IPS-20b (cell line): ENCODE measurements around the gene LTC4S.

Source experiments
- H3K27ac ChIP-seq: one replicate; pipeline ENCODE4 v1.5.1; 2013; ENCODE audit warnings: low read length
- H3K27me3 ChIP-seq: 2 replicates; pipeline ENCODE4 v1.6.1; 2013; ENCODE audit warnings: mild to moderate bottlenecking, low read length, inconsistent platforms; ENCODE audit not compliant: insufficient read depth
- H3K36me3 ChIP-seq: 2 replicates; pipeline ENCODE4 v1.6.1; 2013; ENCODE audit warnings: low read depth, mild to moderate bottlenecking, inconsistent platforms, low read length, moderate library complexity; ENCODE audit not compliant: insufficient read depth
- H3K4me1 ChIP-seq: 2 replicates; pipeline ENCODE4 v1.6.1; 2013; ENCODE audit warnings: mild to moderate bottlenecking, control low read depth, inconsistent platforms, low read length, moderate library complexity; ENCODE audit not compliant: insufficient read depth
- H3K4me3 ChIP-seq: 2 replicates; pipeline ENCODE4 v1.5.1; 2013; ENCODE audit warnings: mild to moderate bottlenecking, low read length, inconsistent platforms
- H3K9ac ChIP-seq: 2 replicates; pipeline ENCODE4 v1.6.1; 2013; ENCODE audit warnings: low read depth, mild to moderate bottlenecking, inconsistent platforms, low read length, moderate library complexity
- H3K9me3 ChIP-seq: 2 replicates; pipeline ENCODE4 v1.6.1; 2013; ENCODE audit warnings: mild to moderate bottlenecking, low read depth, low read length, inconsistent platforms; ENCODE audit not compliant: insufficient read depth

LTC4S gene

DNA sequence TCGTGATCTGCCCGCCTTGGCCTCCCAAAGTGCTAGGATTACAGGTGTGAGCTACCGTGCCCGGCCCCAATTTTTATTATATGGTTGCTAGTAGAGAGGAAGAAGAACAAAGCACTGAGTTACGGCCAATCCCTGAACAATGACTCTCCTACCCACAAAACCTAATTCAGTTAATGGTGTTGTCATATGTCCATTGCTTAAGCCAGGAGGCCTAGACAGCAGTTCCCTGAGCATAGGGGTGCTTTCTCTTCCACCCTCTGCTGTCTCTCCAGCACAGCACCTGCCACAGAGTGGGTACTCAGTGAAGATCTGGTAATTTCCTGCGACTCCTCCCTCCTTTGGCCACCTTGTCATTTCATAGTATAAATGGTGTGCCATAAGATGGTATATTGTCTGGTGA, 21.4 kb upstream of the LTC4S start:
- Histone ChIP-seq H3K9ac (no peak overlapping the region), H3K27ac (no peak overlapping the region), H3K4me3 (no peak overlapping the region), H3K4me1 (no peaks in the 10 kb centered on the region), H3K27me3 (no peaks in the 10 kb centered on the region), H3K9me3 (no peaks in the 10 kb centered on the region), H3K36me3 (peaks cover 96% of the 10 kb centered on the region)

DNA sequence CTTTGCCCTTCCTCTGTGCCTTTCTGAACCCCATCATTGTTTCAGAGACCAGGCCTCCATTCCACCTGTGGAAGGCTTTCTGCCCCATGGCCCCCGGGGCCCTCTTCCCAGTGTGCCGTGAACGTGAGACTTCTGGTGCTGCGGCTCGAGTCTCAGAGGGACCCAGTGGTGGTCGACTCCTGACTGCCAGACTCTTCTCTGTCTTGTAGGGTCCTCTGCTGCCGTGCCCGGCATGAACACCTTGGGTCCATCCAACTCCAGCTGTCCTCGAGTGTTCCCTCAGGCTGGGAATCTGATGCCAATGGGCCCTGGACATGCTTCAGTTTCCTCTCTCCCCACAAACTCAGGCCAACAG, 20.1 kb upstream of the LTC4S start:
- Histone ChIP-seq H3K36me3 (peaks cover 97% of the 10 kb centered on the region), H3K9ac (no peak overlapping the region), H3K4me1 (no peaks in the 10 kb centered on the region), H3K4me3 (no peak overlapping the region), H3K27me3 (no peaks in the 10 kb centered on the region), H3K9me3 (no peaks in the 10 kb centered on the region), H3K27ac (no peak overlapping the region)

DNA sequence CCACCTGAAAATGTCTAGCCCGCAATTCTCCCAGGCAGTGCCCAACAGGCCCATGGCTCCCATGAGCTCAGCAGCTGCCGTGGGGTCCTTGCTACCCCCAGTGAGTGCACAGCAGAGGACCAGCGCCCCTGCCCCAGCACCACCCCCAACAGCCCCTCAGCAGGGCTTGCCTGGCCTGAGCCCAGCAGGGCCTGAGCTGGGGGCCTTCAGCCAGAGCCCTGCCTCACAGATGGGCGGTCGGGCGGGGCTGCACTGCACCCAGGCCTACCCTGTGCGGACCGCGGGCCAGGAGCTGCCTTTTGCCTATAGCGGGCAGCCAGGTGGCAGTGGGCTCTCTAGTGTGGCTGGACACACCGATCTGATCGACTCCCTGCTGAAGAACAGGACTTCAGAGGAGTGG, 19.3 kb upstream of the LTC4S start:
- H3K4me1 ChIP-seq: no peaks in the 10 kb centered on the region
- no peaks in the 10 kb centered on the region for H3K27me3 ChIP-seq
- no peak overlapping the region for H3K27ac ChIP-seq
- peaks cover 97% of the 10 kb centered on the region for H3K36me3 ChIP-seq
- no peak overlapping the region for H3K9ac ChIP-seq
- H3K4me3 ChIP-seq: no peak overlapping the region
- H3K9me3 ChIP-seq: no peaks in the 10 kb centered on the region

DNA sequence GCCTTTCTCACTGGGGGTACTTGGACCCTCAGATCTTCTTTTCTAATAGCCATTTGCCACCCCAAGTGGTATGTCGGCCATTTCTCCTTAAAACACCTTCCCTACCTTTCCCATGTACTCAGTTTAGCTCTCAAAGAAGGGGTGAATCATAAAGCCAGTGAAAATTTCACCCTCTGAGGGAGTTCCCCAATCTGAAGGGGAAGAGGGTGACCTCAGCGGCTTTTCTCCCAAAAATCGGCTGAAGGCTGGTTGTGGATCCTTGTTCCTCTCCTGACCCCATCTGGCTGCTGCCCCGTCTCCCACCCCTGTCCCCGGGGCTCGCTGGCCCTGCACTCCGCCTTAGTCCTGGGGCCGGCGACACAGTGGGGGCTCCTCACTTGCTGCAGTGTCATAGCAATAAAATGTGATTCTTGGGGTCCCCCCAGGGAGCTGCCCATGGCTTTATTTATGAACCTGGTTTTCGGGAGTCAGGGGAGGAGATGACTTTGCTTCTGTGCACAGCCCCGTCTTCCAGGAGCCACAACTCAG, 17.3 kb upstream of the LTC4S start:
- Histone ChIP-seq H3K36me3 (peaks cover 85% of the 10 kb centered on the region), H3K9me3 (no peaks in the 10 kb centered on the region), H3K9ac (no peak overlapping the region), H3K4me1 (no peaks in the 10 kb centered on the region), H3K27ac (no peak overlapping the region), H3K27me3 (no peaks in the 10 kb centered on the region), H3K4me3 (no peak overlapping the region)

DNA sequence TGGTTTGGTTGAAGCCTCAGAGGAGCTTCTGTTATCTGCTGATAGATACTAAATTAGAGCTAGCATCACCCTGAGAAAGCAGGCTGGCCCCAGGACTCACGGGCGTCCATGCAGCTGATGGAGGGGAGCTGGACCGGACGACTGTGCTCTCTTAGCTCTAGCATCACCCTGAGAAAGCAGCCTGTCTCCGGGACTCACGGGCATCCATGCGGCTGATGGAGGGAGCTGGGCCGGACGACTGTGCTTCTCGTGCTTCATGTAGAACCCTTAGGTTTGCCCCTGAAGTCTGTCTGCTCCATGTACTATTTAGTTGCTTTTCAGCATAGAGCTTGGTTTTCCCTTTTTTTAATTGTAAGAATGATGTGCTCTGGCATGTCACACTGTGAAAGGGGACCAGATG, 16.3 kb upstream of the LTC4S start:
- H3K9me3 ChIP-seq: no peaks in the 10 kb centered on the region
- no peak overlapping the region for H3K4me3 ChIP-seq
- no peak overlapping the region for H3K27ac ChIP-seq
- no peaks in the 10 kb centered on the region for H3K27me3 ChIP-seq
- H3K36me3 ChIP-seq: peaks cover 75% of the 10 kb centered on the region
- no peak overlapping the region for H3K9ac ChIP-seq
- H3K4me1 ChIP-seq: no peaks in the 10 kb centered on the region

DNA sequence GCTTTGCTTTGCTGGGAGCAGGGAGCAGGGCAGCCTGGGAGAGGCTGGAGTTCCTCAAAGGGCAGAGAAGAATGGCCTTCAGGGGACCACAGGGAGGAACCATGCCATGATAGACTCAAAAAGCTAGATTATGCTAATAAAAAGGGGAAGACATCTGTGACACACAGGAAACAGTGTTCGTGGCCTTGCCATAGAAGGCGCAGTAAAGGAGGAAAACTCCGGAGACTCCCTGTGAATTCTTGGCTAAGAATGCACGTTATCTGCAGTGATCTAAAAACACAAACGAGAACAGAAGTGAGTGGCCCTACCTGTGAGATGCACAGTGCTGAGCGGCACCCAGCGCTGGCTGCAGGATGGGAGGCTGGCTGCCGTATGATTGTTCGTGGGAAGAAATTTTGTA, 15.9 kb upstream of the LTC4S start:
- Histone ChIP-seq H3K9ac (no peak overlapping the region), H3K36me3 (peaks cover 72% of the 10 kb centered on the region)

DNA sequence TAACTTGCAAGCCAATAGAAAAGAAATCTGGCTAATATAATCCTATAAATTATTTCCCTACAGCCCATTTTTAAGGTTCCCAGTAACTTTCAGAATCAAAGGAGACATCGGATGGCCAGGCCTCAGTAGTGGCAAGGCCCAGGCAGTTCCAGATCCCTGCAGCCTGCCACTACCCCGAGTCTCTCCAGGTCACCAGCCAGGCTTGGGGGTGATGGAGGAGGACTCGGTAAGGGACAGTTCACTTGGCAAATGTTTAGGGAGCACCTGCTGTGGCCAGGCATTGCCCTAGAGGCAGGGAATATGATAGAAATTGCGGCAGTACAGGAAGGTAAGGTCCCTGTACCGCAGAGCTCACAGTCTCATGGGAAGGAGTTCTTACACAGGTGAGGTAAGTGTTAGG, 15.2 kb upstream of the LTC4S start:
- H3K4me3 ChIP-seq: no peak overlapping the region
- H3K36me3 ChIP-seq: peaks cover 66% of the 10 kb centered on the region
- no peaks in the 10 kb centered on the region for H3K4me1 ChIP-seq
- H3K27me3 ChIP-seq: no peaks in the 10 kb centered on the region
- no peaks in the 10 kb centered on the region for H3K9me3 ChIP-seq
- H3K27ac ChIP-seq: no peak overlapping the region
- H3K9ac ChIP-seq: no peak overlapping the region

More for the DNA sequence above, 15.9 kb upstream of the LTC4S start:
- Histone ChIP-seq H3K27me3 (no peaks in the 10 kb centered on the region), H3K4me1 (no peaks in the 10 kb centered on the region), H3K4me3 (no peak overlapping the region), H3K27ac (no peak overlapping the region), H3K9me3 (no peaks in the 10 kb centered on the region)

DNA sequence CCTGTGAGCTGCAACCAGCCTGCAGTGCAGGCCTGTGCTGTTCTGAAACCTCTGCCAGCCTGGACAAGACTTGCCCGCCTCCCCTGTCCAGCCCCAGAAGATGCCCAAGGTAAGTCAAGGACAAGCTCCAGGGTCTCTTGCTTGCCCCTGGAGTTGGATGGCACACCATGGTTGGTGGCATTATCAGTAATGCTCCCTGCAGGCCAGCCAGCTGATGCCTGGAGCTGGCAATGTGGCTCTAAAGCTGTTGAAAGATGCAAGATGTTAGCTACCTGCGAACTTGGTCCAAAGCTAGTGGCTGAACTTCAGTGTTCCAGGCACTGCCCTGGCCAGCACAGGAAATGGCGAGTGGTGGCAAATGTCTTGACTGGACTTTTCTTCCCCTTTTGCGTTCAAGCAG, 14.0 kb upstream of the LTC4S start:
- Histone ChIP-seq H3K4me3 (no peak overlapping the region), H3K9ac (no peak overlapping the region), H3K27ac (no peak overlapping the region), H3K27me3 (no peaks in the 10 kb centered on the region), H3K4me1 (no peaks in the 10 kb centered on the region), H3K9me3 (no peaks in the 10 kb centered on the region), H3K36me3 (peaks cover 53% of the 10 kb centered on the region)

DNA sequence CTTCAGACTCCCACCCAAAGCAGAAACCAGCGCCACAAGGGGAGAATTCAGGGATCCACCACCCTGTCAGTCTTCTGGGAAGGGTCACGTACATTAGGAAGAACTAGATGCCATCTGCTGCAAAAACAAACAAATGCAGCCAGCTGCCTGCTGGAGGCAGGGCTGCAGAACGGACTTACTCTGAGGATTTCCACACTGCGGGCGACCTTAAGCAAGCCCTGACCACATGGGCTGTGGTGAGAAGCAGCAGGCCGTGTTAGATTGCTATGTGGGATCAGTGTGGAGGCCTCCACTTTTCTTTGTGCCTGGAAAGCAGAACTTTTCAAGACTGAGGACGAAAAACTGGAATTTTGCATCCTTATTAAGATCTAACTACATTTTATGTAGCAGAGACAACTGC, 13.4 kb upstream of the LTC4S start:
- Histone ChIP-seq H3K27me3 (no peaks in the 10 kb centered on the region), H3K9ac (no peak overlapping the region), H3K9me3 (no peaks in the 10 kb centered on the region), H3K4me1 (no peaks in the 10 kb centered on the region), H3K4me3 (no peak overlapping the region), H3K36me3 (peaks cover 48% of the 10 kb centered on the region), H3K27ac (no peak overlapping the region)

DNA sequence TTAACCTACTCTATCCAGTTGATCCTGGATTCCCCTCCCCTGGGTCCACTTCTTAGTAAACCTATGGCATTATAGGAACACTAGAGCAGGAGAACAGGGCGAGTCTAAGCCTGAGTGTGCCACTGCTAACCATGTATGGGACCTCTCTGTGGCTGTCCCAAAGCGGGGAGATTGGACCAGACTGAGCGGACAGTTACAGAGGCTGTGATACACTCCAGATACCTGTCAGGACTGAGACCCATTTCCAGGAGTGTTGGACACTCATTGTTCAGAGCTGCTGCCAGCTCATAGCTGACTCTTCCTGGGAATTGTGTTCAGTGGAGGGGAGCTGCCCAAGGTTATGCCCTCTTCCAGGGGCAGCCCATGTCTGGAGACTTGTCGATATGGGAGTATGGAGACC, 11.9 kb upstream of the LTC4S start:
- Histone ChIP-seq H3K27ac (no peak overlapping the region), H3K27me3 (no peaks in the 10 kb centered on the region), H3K9ac (no peak overlapping the region), H3K9me3 (no peaks in the 10 kb centered on the region), H3K4me3 (no peak overlapping the region), H3K36me3 (peaks cover 33% of the 10 kb centered on the region), H3K4me1 (no peaks in the 10 kb centered on the region)

DNA sequence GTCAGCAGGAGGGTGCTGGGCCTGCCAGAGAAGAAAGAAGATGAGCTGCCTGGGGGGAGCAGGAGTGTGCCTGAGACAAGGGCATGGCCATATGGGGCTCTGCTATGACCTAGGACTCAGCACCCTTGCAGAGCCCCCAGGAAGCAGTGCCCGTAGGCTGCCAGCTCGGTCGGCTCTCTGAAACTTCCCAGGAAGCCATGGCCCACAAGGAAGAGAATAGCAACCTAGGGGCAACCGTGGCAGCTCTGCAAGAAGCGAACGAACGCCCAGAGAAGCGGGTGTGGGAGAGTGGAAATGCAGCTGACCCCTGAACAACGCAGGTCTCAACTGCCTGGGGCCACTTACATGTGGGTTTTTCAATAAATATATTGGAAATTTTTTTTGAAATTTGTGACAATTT, 10.7 kb upstream of the LTC4S start:
- Histone ChIP-seq H3K27me3 (no peaks in the 10 kb centered on the region), H3K9me3 (no peaks in the 10 kb centered on the region), H3K4me1 (no peaks in the 10 kb centered on the region), H3K4me3 (no peak overlapping the region), H3K27ac (no peak overlapping the region), H3K9ac (no peak overlapping the region), H3K36me3 (peaks cover 22% of the 10 kb centered on the region)

DNA sequence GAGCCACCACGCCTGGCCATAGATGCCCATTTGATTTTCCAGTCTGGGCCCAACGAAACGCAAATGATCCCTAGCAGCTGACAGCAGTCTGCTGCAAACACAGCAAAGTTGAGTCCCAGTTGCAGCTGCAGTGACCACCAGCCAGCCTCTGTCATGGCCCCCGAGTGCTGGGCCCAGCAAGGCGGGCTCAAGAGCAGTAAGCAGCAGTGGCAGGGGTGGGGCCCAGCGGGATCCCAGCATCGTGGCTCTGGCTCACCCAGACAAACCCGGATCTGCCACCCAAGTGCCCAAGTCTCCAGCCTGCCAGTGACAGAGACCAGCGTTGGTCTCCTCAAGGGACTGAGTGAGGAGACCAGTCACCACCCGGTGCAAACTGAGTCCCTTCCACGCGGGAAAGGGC, 6.9 kb upstream of the LTC4S start:
- Histone ChIP-seq H3K4me3 (no peak overlapping the region), H3K36me3 (no peaks in the 10 kb centered on the region), H3K9ac (no peak overlapping the region), H3K27me3 (no peaks in the 10 kb centered on the region), H3K9me3 (no peaks in the 10 kb centered on the region), H3K4me1 (no peaks in the 10 kb centered on the region), H3K27ac (no peak overlapping the region)
